Measurements from ENCODE around the gene SPRN.

GRCh38 chr10:133454204-133454893 lies 29.9 kb upstream of the SPRN start:
- TF ChIP-seq CTCF (IDR thresholded peaks at IDR 0.05) = no peak
- TF ChIP-seq POLR2A (IDR thresholded peaks at IDR 0.05) = no peak
- TF ChIP-seq POLR2AphosphoS5 (IDR thresholded peaks at IDR 0.05) = no peak

Data from upper lobe of left lung (tissue), 4 donors.